Fibroblast of lung (primary cell): ENCODE data around the gene LRMDA. TPM values are rescaled to one million over a fixed set of nuclear protein-coding genes. Genes with fewer than 3 reads are reported as not detected.

Experiments used
- DNase-seq, 2 donors: peaks; one replicate each; pipeline versions ENCODE4 v3.0.0 to v3.0.0-alpha.2; 2010; ENCODE audit warnings: low read depth in 2 of 2
- H2AFZ ChIP-seq: 2 replicates; pipeline ENCODE4 v1.5.1; 2012; ENCODE audit warnings: low read length, control low read depth, inconsistent platforms
- H3K27ac ChIP-seq: 2 replicates; pipeline ENCODE4 v1.5.1; 2011; ENCODE audit warnings: low read length, control low read depth; ENCODE audit not compliant: insufficient read depth
- H3K27me3 ChIP-seq: 2 replicates; pipeline ENCODE4 v1.5.1; 2011; ENCODE audit warnings: mild to moderate bottlenecking, low read length; ENCODE audit not compliant: control insufficient read depth, insufficient read depth
- H3K36me3 ChIP-seq: 2 replicates; pipeline ENCODE4 v1.5.1; 2011; ENCODE audit warnings: low read length; ENCODE audit not compliant: control insufficient read depth, insufficient read depth
- H3K4me1 ChIP-seq: 2 replicates; pipeline ENCODE4 v1.5.1; 2011; ENCODE audit warnings: low read length; ENCODE audit not compliant: control insufficient read depth, insufficient read depth; ENCODE audit errors: extremely low read depth
- H3K4me2 ChIP-seq: 2 replicates; pipeline ENCODE4 v1.5.1; 2011; ENCODE audit warnings: low read length, control low read depth; ENCODE audit not compliant: insufficient read depth; ENCODE audit errors: extremely low read depth
- H3K4me3 ChIP-seq, 4 experiments: fragments of 200-600 bp in 1 of 4; sonication (generic) in 1 of 4; replicated peaks in 1 of 4; 2 replicates each; pipeline ENCODE4 v1.5.1; 2011 to 2016; ENCODE audit warnings: low read length in 4 of 4, low read depth in 3 of 4, mild to moderate bottlenecking in 3 of 4, control low read depth in 2 of 4, inconsistent platforms in 1 of 4, mixed read lengths in 1 of 4; ENCODE audit not compliant: insufficient read depth in 1 of 4; ENCODE audit errors: control extremely low read depth in 1 of 4
- H3K79me2 ChIP-seq: 2 replicates; pipeline ENCODE4 v1.5.1; 2012; ENCODE audit warnings: mild to moderate bottlenecking, low read length, inconsistent platforms; ENCODE audit not compliant: control insufficient read depth, insufficient read depth
- H3K9ac ChIP-seq: 2 replicates; pipeline ENCODE4 v1.5.1; 2011; ENCODE audit warnings: mild to moderate bottlenecking, low read length, control low read depth; ENCODE audit not compliant: insufficient read depth
- H3K9me3 ChIP-seq: 2 replicates; pipeline ENCODE4 v1.5.1; 2012; ENCODE audit warnings: low read depth, low read length; ENCODE audit not compliant: control insufficient read depth, insufficient read depth
- H4K20me1 ChIP-seq: 2 replicates; pipeline ENCODE4 v1.5.1; 2011; ENCODE audit warnings: low read length; ENCODE audit not compliant: control insufficient read depth, insufficient read depth; ENCODE audit errors: extremely low read depth
- EZH2 ChIP-seq: IDR thresholded peaks from 2 replicates; pipeline ENCODE4 v1.5.1; 2012; ENCODE audit warnings: low read length, control low read depth, mild to moderate bottlenecking; ENCODE audit errors: missing control alignments
- polyA plus RNA-seq, 2 donors: library from polyadenylated mRNA; depleted of rRNA in 1 of 2; stranded (reverse) in 1 of 2; unstranded in 1 of 2; fragments of >200 nt; gene quantifications; 2 replicates each; pipeline ENCODE4 v1.2.1, GENCODE V29; 2011 to 2012; ENCODE audit warnings: missing spikeins in 1 of 2
- total RNA-seq: library from RNA; depleted of rRNA; stranded (reverse); fragments of >200 nt; gene quantifications from 2 replicates; pipeline ENCODE4 v1.2.1, GENCODE V29; 2014
- TF ChIP-seq, protein P1 (sequence below), 2 donors: IDR thresholded peaks in 1 of 2; conservative IDR thresholded peaks in 1 of 2; 1 replicate in 1 of 2; 2 replicates in 1 of 2; pipeline ENCODE4 v1.5.1; 2011 to 2012; ENCODE audit warnings: low read length in 2 of 2, control low read depth in 1 of 2, inconsistent platforms in 1 of 2, low read depth in 1 of 2, mild to moderate bottlenecking in 1 of 2

The LRMDA gene
- total and polyA plus RNA-seq, 2 donors (not counting 1 experiment from before 2014, with no cell fraction given) = 1.7 to 2.0 TPM

GRCh38 chr10:76198287-76199035 lies 767.0 kb downstream of the LRMDA start:
- Histone ChIP-seq H3K4me3 (no peak overlapping the region), H3K79me2 (no peaks in the 10 kb centered on the region), H3K4me1 (no peaks in the 10 kb centered on the region), H3K9ac (no peak overlapping the region), H3K27ac (no peak overlapping the region), H3K36me3 (no peaks in the 10 kb centered on the region), H3K27me3 (no peaks in the 10 kb centered on the region), H3K9me3 (no peaks in the 10 kb centered on the region), H3K4me2 (no peak overlapping the region), H2AFZ (no peak overlapping the region), H4K20me1 (no peaks in the 10 kb centered on the region)
- DNase-seq = no peak
- no peak for TF ChIP-seq EZH2
- TF ChIP-seq, protein P1, sequence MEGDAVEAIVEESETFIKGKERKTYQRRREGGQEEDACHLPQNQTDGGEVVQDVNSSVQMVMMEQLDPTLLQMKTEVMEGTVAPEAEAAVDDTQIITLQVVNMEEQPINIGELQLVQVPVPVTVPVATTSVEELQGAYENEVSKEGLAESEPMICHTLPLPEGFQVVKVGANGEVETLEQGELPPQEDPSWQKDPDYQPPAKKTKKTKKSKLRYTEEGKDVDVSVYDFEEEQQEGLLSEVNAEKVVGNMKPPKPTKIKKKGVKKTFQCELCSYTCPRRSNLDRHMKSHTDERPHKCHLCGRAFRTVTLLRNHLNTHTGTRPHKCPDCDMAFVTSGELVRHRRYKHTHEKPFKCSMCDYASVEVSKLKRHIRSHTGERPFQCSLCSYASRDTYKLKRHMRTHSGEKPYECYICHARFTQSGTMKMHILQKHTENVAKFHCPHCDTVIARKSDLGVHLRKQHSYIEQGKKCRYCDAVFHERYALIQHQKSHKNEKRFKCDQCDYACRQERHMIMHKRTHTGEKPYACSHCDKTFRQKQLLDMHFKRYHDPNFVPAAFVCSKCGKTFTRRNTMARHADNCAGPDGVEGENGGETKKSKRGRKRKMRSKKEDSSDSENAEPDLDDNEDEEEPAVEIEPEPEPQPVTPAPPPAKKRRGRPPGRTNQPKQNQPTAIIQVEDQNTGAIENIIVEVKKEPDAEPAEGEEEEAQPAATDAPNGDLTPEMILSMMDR (conservative IDR thresholded peaks at IDR 0.05 in 1 of 2, IDR thresholded peaks at IDR 0.05 in 1 of 2; ENCODE audit: low read depth in 1 of 2, low read length in 2 of 2) = no peak

GRCh38 chr10:76201962-76202361 lies 770.5 kb downstream of the LRMDA start:
- H3K4me2 ChIP-seq = no peak overlapping the region
- no peak overlapping the region for H2AFZ ChIP-seq
- H4K20me1 ChIP-seq = no peaks in the 10 kb centered on the region

GRCh38 chr10:76202777-76203176 lies 771.4 kb downstream of the LRMDA start:
- Histone ChIP-seq H3K9ac (no peak overlapping the region), H4K20me1 (no peaks in the 10 kb centered on the region), H3K4me1 (no peaks in the 10 kb centered on the region), H3K36me3 (no peaks in the 10 kb centered on the region), H3K27me3 (no peaks in the 10 kb centered on the region), H3K4me3 (no peak overlapping the region), H3K4me2 (no peak overlapping the region), H3K27ac (no peak overlapping the region), H2AFZ (no peak overlapping the region), H3K9me3 (no peaks in the 10 kb centered on the region), H3K79me2 (no peaks in the 10 kb centered on the region)
- no peak for TF ChIP-seq EZH2
- TF ChIP-seq, protein P1 (conservative IDR thresholded peaks at IDR 0.05 in 1 of 2, IDR thresholded peaks at IDR 0.05 in 1 of 2; ENCODE audit: low read depth in 1 of 2, low read length in 2 of 2) = no peak
- DNase-seq = peak; percentile 25 to 79

More at GRCh38 chr10:76201962-76202361, 770.5 kb downstream of the LRMDA start:
- DNase-seq = no peak
- TF ChIP-seq, protein P1 (conservative IDR thresholded peaks at IDR 0.05 in 1 of 2, IDR thresholded peaks at IDR 0.05 in 1 of 2; ENCODE audit: low read depth in 1 of 2, low read length in 2 of 2) = no peak
- H3K27me3 ChIP-seq = no peaks in the 10 kb centered on the region
- H3K9ac ChIP-seq = no peak overlapping the region
- no peak overlapping the region for H3K27ac ChIP-seq
- no peak overlapping the region for H3K4me3 ChIP-seq
- H3K36me3 ChIP-seq = no peaks in the 10 kb centered on the region
- H3K79me2 ChIP-seq = no peaks in the 10 kb centered on the region
- H3K9me3 ChIP-seq = no peaks in the 10 kb centered on the region
- no peaks in the 10 kb centered on the region for H3K4me1 ChIP-seq
